Coronary artery (tissue), 2 donors: ENCODE data around the gene PHKG2.
"Not testable (repeated sequence)": the region's sequence is repeated elsewhere in the genome, so short reads cannot be mapped to it uniquely, and the experiment has no call there.

Experiments
- DNase-seq: peaks from one replicate; pipeline ENCODE4 v3.0.0-alpha.2; 2017; ENCODE audit warnings: low spot score
- H3K27ac ChIP-seq, 2 donors: fragments of 200-600 bp; sonication (generic); one replicate each; pipeline ENCODE4 v1.5.1; 2016 to 2019
- H3K4me3 ChIP-seq: fragments of 200-600 bp; sonication (generic); 2 replicates; pipeline ENCODE4 v1.5.1; 2016; ENCODE audit warnings: mild to moderate bottlenecking, moderate library complexity
- TF ChIP-seq, protein P1 (sequence below): fragments of 200-600 bp; sonication (generic); IDR thresholded peaks from one replicate; pipeline ENCODE4 v1.5.1; 2019; ENCODE audit warnings: antibody characterized with exemption

The PHKG2 gene

DNA sequence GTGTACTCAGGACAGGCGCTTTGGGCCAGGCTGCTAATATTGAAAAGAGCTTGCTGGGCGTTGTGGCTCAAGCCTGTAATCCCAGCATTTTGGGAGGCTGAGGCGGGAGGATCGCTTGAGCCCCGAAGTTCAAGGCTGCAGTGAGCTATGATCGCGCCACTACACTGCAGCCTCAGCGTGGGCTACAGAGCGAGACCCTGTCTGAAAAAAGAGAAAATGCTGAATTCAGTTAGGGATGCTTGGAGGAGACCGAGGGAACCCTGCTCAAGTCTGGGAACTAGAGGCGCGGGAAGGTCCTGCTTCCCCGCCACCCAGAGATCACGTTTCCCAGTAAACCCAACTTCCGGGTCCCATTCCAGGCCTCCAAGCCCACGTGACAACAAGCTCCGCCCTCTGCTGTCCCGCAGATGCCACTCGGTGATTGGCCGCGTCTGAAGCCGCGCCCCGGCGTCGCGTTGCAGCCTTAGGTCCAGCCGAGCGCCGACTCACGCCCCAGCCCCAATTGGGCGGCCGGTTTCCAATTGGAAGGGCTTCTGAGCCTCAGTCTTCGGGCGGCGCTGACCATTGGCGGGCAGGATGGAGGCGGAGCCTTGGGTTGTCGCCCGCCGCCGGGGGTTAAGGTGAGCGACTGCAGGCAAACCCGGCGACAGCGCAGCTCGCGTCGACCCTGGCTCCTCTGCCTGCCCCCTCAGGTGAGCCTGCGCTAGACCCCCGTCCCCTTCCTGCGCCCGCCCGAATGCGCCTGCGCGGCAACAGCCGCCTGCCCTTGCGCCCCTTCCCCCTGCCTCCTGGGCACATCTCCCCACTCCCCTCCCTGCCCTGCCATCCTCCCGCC, at the start of gene PHKG2:
Gene PHKG2, plus strand, starts transcription at position 627 of the 835 bp plus-strand sequence. CDS start 396 bp downstream, outside the sequence.
- TF ChIP-seq, protein P1, sequence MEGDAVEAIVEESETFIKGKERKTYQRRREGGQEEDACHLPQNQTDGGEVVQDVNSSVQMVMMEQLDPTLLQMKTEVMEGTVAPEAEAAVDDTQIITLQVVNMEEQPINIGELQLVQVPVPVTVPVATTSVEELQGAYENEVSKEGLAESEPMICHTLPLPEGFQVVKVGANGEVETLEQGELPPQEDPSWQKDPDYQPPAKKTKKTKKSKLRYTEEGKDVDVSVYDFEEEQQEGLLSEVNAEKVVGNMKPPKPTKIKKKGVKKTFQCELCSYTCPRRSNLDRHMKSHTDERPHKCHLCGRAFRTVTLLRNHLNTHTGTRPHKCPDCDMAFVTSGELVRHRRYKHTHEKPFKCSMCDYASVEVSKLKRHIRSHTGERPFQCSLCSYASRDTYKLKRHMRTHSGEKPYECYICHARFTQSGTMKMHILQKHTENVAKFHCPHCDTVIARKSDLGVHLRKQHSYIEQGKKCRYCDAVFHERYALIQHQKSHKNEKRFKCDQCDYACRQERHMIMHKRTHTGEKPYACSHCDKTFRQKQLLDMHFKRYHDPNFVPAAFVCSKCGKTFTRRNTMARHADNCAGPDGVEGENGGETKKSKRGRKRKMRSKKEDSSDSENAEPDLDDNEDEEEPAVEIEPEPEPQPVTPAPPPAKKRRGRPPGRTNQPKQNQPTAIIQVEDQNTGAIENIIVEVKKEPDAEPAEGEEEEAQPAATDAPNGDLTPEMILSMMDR = no peak
- DNase-seq = peak; percentile 100
- Histone ChIP-seq H3K4me3 (peak within 1 kb of the TSS; percentile 88), H3K27ac (peak within 1 kb of the TSS; percentile 52 to 86)

DNA sequence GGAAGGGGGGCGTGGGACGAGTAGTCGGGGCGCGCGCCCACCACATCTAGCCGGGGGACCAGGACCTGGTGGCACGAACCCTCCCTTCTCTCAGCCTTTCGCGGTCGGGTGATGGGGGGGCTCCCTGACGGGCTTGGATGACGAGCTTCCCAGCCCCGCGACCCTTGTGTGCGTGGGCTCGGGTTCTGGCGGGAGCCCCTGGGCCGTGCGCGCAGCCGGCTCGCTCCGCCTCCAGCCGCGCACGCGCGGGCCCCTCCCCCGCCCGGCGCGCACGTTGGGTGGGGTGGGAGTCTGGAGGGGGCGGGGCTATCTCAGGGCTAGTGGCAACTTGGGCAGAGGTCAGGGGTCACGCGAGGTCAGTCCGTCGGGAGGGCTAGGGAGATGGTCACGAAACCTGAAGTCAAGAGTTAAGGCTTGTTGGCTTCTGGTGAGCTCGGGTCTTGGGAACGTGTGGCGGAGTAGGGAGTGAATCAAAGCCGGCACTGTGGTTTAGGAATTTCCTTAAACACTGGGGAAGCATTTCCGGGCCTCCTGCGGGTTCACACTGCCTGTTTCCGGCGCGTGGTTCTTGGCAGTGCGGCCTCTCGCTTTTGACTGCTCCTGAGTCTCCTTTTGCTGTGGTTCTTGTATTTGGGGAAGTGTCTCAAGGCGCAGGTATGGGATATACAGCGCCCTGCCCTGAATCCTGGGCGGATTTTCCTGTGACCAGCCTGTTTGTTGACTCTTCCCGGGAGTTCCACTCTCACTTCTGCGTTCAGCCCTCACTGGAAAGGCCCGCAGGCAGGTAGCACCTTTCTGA, 49.2 kb upstream of the PHKG2 start, which contains the start of gene SRCAP:
Gene SRCAP, plus strand, starts transcription at position 356 of the 799 bp plus-strand sequence. CDS start 1,654 bp downstream, outside the sequence.
- TF ChIP-seq, protein P1 = no peak
- H3K4me3 ChIP-seq = peak within 1 kb of the TSS; percentile 100
- H3K27ac ChIP-seq = peak within 1 kb of the TSS; percentile 100
- DNase-seq = peak; percentile 92

GRCh38 chr16:30699615-30700099, 48.6 kb upstream of the PHKG2 start:
- DNase-seq = no peak
- Histone ChIP-seq H3K4me3 (peak overlapping the region; percentile 100), H3K27ac (peak overlapping the region; percentile 100)
- TF ChIP-seq, protein P1 = no peak

- Histone ChIP-seq H3K4me3 (no peak overlapping the region), H3K27ac (no peak overlapping the region)
- no peak for DNase-seq
- TF ChIP-seq, protein P1 = no peak
Measured at GRCh38 chr16:30700491-30700890, 47.7 kb upstream of the PHKG2 start.

GRCh38 chr16:30700971-30701370, 47.3 kb upstream of the PHKG2 start:
- Histone ChIP-seq H3K4me3 (no peak overlapping the region), H3K27ac (no peak overlapping the region)
- TF ChIP-seq, protein P1 = no peak
- no peak for DNase-seq

- H3K27ac ChIP-seq, DNase-seq, H3K4me3 ChIP-seq: not testable (repeated sequence)
Measured at GRCh38 chr16:30703071-30703470, 45.2 kb upstream of the PHKG2 start.

- TF ChIP-seq, protein P1 = no peak
Measured at GRCh38 chr16:30703971-30704370, 44.3 kb upstream of the PHKG2 start.

More at GRCh38 chr16:30703971-30704370, 44.3 kb upstream of the PHKG2 start:
- DNase-seq = no peak
- H3K27ac ChIP-seq = no peak overlapping the region
- H3K4me3 ChIP-seq = no peak overlapping the region
